Ovary (tissue), 3 donors: ENCODE results near the gene SLC28A3.

Source experiments
- EP300 ChIP-seq: sonication (generic); formaldehyde crosslinking; IDR thresholded peaks from one replicate; pipeline ENCODE4 v1.6.1; 2017; ENCODE audit warnings: antibody characterized with exemption
- POLR2A ChIP-seq: fragments of 450-650 bp; IDR thresholded peaks from one replicate; pipeline ENCODE4 v1.6.1; 2017; ENCODE audit warnings: antibody characterized with exemption, mild to moderate bottlenecking, moderate library complexity
- TF ChIP-seq, protein P1 (sequence below), 3 donors: fragments of 450-650 bp in 2 of 3; fragments of 200-600 bp in 1 of 3; IDR thresholded peaks; one replicate each; pipeline versions ENCODE4 v1.5.1 to v1.8.0; 2016 to 2022; ENCODE audit warnings: antibody characterized with exemption in 3 of 3, mild to moderate bottlenecking in 1 of 3
- donor health status: DM: no; HTN: no; CAD: no.

DNA sequence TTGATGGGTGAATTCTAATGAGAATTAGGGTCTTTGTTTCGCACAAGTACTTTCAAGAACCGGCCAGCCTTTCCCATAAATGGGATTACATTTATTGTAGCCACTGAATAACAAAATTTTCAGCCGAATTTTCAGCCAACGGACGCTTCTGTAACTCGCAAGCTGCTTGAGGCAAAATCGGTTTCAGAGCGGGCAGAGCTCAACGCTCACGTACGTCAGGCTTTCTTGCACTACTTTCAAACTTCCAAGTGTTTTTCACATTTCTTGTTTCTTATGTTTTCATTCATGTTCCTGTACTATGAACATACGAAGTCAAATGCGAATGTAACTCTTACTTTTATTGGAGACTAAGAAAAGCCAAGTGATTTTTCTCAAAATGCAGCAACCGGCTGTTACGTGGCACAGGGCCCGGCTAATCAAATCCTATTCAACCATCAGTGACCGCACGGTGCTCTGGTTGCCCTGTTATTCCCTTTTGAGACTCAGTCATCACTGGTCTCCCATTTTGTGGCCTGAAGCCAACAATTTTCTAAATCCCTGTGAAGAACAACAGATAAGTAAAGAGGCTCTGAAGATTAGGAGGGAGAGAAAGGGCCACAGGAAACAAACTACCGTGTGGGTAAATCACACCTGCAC is 68.5 kb downstream of the SLC28A3 start:
- TF ChIP-seq EP300 = no peak
- TF ChIP-seq, protein P1, sequence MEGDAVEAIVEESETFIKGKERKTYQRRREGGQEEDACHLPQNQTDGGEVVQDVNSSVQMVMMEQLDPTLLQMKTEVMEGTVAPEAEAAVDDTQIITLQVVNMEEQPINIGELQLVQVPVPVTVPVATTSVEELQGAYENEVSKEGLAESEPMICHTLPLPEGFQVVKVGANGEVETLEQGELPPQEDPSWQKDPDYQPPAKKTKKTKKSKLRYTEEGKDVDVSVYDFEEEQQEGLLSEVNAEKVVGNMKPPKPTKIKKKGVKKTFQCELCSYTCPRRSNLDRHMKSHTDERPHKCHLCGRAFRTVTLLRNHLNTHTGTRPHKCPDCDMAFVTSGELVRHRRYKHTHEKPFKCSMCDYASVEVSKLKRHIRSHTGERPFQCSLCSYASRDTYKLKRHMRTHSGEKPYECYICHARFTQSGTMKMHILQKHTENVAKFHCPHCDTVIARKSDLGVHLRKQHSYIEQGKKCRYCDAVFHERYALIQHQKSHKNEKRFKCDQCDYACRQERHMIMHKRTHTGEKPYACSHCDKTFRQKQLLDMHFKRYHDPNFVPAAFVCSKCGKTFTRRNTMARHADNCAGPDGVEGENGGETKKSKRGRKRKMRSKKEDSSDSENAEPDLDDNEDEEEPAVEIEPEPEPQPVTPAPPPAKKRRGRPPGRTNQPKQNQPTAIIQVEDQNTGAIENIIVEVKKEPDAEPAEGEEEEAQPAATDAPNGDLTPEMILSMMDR (IDR thresholded peaks at IDR 0.05) = no peak
- no peak for TF ChIP-seq POLR2A
